ENCODE data around the gene TLR7. TPM values are rescaled to one million over a fixed set of nuclear protein-coding genes. Genes with fewer than 3 reads are reported as not detected.

Gene TLR7
- total and polyA plus RNA-seq, 9 of the 15 experiments (the other 6 are each of a cell fraction or from before 2014, with no cell fraction given), result 0.04 to 0.13 (median 0.07) TPM; not detected in 6

DNA sequence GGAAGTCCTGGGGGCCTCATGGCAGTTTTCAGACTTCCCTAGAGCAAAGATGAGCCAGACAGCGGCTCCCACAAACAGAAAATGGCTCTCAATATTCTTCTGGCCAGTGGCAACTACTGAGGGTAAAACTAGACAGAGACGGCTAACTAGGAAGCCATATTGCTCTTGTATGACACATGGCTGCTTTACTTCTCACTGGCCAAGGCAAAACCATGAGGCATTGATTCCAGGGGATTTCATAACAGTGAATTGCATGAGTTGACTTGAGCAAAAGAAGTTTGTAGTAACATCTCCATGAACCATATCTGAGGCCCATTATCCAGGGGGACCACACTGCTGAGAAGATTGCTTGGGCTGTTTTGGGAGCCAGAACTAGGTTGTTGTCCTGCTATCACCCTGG lies 25.8 kb downstream of the TLR7 start:
- no peak overlapping the region for H3K9ac ChIP-seq (ENCODE audit: insufficient read depth in 1 of 2, low read depth in 2 of 2, low read length in 2 of 2)
- H3K4me3 ChIP-seq, result no peak overlapping the region
- TF ChIP-seq, protein P1, sequence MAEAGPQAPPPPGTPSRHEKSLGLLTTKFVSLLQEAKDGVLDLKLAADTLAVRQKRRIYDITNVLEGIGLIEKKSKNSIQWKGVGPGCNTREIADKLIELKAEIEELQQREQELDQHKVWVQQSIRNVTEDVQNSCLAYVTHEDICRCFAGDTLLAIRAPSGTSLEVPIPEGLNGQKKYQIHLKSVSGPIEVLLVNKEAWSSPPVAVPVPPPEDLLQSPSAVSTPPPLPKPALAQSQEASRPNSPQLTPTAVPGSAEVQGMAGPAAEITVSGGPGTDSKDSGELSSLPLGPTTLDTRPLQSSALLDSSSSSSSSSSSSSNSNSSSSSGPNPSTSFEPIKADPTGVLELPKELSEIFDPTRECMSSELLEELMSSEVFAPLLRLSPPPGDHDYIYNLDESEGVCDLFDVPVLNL (CRISPR knock-in tag; IDR thresholded peaks at IDR 0.05; ENCODE audit: low read depth), result no peak
- TF ChIP-seq, protein P2, sequence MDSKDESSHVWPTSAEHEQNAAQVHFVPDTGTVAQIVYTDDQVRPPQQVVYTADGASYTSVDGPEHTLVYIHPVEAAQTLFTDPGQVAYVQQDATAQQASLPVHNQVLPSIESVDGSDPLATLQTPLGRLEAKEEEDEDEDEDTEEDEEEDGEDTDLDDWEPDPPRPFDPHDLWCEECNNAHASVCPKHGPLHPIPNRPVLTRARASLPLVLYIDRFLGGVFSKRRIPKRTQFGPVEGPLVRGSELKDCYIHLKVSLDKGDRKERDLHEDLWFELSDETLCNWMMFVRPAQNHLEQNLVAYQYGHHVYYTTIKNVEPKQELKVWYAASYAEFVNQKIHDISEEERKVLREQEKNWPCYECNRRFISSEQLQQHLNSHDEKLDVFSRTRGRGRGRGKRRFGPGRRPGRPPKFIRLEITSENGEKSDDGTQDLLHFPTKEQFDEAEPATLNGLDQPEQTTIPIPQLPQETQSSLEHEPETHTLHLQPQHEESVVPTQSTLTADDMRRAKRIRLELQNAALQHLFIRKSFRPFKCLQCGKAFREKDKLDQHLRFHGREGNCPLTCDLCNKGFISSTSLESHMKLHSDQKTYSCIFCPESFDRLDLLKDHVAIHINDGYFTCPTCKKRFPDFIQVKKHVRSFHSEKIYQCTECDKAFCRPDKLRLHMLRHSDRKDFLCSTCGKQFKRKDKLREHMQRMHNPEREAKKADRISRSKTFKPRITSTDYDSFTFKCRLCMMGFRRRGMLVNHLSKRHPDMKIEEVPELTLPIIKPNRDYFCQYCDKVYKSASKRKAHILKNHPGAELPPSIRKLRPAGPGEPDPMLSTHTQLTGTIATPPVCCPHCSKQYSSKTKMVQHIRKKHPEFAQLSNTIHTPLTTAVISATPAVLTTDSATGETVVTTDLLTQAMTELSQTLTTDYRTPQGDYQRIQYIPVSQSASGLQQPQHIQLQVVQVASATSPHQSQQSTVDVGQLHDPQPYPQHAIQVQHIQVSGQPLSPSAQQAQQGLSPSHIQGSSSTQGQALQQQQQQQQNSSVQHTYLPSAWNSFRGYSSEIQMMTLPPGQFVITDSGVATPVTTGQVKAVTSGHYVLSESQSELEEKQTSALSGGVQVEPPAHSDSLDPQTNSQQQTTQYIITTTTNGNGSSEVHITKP (IDR thresholded peaks at IDR 0.05; ENCODE audit: partially characterized antibody), result peak; percentile 47
- no peak for TF ChIP-seq ZBED1 (IDR thresholded peaks at IDR 0.05)
- BruUV-seq (replicated peaks), result no TSS peak
- no peak overlapping the region for H3K27ac ChIP-seq (ENCODE audit: extremely low read depth, low read depth, low read length)
- no peaks in the 10 kb centered on the region for H3K79me2 ChIP-seq (ENCODE audit: control insufficient read depth, insufficient read depth, low read length)
- H3K4me1 ChIP-seq (replicated peaks in 1 of 2; ENCODE audit: control insufficient read depth in 2 of 2, insufficient read depth in 2 of 2, low read length in 2 of 2), result no peaks in the 10 kb centered on the region
- FAIRE-seq (no peak), ATAC-seq (no peak), DNase-seq (ENCODE audit: extremely low read depth in 1 of 4, low spot score in 3 of 4) (no peak)
- peaks cover 0 to 9% of the 10 kb centered on the region in 2 experiments; a peak in 1 of 5 replicates for H3K27me3 ChIP-seq (ENCODE audit: control insufficient read depth in 2 of 2, insufficient read depth in 2 of 2, low read length in 2 of 2)
- H4K20me1 ChIP-seq (replicated peaks; ENCODE audit: control insufficient read depth, insufficient read depth, low read length), result no peaks in the 10 kb centered on the region
- in situ Hi-C loops (cut with MboI), result loop anchor here (10.0 kb wide), 1 partner anchor 68 kb away; no protein-coding TSS in a partner anchor
- ChIA-PET CTCF (ENCODE audit: low intra/inter-chr PET ratio) (interaction anchor here (2.1 kb wide), 1 partner anchor 78 kb away, joined by 11 read pairs; no protein-coding TSS in a partner anchor), POLR2A (no interaction called here)
- no peaks in the 10 kb centered on the region for H3K36me3 ChIP-seq (ENCODE audit: control insufficient read depth, insufficient read depth, low read length)
- no peaks in the 10 kb centered on the region for H3K9me1 ChIP-seq (ENCODE audit: control insufficient read depth, insufficient read depth, low read length)
- no peak overlapping the region for H2AFZ ChIP-seq (ENCODE audit: low read depth, low read length)
- WGBS (ENCODE audit: insufficient coverage, low coverage, missing lambda C conversion rate), result 6% methylated on average over 2 of the region's 2 CpGs
- intact Hi-C loops (cut with micrococcal nuclease), result loop anchor here (5.0 kb wide), 1 partner anchor 65 kb away; no protein-coding TSS in a partner anchor
- no peaks in the 10 kb centered on the region for H3K9me3 ChIP-seq (replicated peaks; ENCODE audit: control insufficient read depth, insufficient read depth, low read depth, low read length)
- H3K4me2 ChIP-seq (ENCODE audit: insufficient read depth, low read length), result no peak overlapping the region
